HG03342 (cell line): ENCODE data around the gene OPCML.

ENCODE experiments used
- ATAC-seq: cut with Tn5 transposase; IDR thresholded peaks from one replicate; pipeline ENCODE4 v1.9.1; 2021; ENCODE audit warnings: mild to moderate bottlenecking, moderate library complexity; ENCODE audit not compliant: unreplicated experiment

The OPCML gene

DNA sequence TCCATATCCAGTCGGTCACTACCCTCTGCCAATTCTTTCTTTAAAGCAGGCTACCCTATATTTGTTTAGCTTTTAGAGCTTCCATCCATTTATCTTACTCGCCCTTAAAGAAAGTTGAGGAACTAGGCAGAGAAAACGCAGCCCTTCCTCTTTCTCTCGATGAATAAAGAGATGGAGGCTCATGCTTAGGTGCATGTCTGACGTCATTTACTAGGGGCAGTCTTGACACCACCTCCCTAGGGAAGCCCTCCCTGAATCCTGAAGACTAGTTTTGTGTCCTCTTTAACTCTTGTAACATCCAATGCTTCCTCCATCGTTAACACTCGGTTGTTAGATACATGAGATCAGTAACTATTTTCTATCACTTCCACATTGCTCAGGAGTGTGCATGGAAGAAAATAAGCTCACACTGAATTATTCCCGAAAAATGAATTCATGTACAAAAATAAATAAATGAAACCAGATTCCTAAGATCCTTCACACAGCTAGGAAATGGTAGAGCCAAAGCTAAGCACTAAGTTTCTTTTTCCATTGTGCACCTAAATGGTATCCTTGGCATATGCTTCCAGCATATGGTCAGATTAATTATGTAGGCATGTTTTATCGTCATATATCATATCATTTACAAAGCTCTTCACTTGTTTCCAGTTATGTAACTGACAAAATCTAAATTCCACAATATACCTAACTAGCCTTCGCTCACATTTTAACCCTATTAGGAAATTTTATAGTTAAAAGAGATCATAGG is 291.2 kb downstream of the OPCML start:
- ATAC-seq, result no peak

DNA sequence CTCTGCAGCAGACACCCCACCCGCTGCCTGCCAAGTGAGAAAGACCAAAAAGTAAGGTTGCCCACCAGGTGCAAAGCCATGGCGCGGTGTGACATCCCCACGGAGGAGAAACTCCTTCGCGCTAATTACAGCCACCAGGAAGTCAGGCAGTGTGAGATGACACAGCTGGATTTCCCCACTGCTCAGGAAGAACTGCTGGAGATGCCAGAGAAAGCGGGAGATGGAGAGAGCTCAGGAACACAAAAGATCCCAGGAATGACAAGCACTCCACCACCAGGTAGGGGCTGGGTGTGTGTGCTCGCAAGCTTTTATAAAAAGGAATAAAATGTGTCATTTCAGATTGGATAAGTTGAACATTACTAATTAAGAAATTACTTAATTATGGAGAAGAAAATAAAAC is 292.7 kb downstream of the OPCML start:
- no peak for ATAC-seq

DNA sequence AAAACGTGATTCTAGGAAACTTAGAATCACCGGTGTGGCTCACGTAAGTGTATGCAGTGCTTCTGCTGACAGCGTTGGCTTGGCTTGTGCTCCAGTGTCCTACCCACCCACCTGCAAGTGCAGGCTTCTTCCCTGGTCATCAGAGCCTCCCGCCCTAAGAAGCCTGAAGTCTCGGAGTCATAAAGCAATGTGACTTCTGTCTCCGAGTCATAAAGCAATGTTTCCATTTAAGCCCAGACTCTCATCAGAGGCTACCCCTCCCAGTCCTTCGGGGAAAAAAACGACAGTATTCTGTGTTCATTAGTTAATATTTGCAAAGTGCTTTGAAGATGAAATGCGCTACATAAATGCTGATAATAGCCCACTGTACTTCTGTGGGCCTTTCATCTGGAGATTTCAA is 293.8 kb downstream of the OPCML start:
- ATAC-seq, result no peak

DNA sequence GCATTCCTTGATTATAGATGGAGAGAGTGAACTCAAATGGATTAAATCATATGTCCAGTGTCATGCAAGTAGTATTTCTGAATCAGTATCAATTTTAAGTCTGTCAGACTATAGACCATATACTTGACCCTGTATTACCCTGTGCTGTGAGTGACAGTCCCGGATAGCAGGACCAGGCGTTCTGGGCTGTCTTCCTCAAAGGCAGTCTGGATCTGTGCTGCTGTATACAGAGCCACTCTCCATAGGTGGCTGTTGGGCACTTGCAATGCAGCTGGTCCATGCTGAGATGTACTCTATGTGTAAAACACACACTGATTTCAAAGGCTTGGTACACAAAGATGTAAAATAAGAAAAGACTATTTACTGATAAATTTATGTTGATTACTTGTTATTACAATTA is 294.3 kb downstream of the OPCML start:
- ATAC-seq, result no peak

DNA sequence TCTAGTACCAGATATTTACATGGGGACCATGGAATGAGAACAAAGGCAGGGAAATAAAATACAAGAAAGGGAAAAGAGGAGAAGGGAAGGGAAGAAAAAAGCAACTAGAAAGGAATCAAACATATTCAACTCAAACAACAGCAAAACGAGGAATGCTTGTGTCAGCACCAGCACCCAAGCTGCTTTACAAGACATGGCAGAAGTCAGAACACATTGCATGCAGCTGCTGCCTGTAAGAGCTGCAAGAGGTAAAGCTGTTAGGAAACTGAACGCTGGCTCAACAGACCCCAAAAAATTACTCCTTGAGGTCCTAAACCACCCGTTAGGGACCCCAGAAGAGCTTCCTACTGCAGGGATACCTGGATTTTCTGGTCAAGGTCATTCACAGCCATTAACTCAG is 296.9 kb downstream of the OPCML start:
- no peak for ATAC-seq

DNA sequence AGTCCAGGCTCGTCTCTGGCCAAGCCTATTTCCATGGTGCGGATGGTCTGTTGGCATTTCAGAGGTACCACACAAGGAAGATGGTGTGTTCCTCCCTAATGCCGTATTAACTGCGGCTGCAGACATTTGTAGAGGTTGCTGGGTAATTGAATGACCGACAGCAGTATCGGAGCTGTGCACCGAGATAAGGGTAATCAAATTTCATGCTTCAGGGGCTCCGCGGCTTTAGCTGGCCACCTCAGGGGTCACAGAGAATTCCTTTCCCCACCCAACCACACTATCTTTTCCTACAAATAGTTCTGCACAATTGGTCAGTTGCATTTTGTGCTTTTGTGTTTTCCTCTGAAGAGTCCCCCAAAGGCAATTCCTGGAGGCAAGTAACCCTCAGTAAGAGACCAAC is 297.4 kb downstream of the OPCML start:
- no peak for ATAC-seq

DNA sequence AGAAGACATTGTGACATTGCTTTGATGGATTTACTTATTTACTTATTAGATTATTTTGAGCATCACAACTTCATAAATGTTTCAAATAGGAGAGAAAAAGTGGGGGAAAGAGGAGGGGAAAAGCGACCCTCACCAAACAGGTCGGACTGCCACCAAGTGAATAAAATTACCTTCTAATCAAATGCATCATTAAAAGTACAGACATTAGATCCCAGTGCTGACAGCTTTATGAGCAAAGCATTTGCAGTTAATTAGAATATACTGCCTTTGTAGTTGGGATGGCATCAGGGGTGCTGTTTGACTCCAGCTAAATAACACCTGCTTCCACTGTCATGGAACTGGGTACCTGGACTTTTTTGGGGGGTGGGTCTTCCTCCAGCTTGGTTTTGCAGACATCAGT is 299.6 kb downstream of the OPCML start:
- no peak for ATAC-seq

DNA sequence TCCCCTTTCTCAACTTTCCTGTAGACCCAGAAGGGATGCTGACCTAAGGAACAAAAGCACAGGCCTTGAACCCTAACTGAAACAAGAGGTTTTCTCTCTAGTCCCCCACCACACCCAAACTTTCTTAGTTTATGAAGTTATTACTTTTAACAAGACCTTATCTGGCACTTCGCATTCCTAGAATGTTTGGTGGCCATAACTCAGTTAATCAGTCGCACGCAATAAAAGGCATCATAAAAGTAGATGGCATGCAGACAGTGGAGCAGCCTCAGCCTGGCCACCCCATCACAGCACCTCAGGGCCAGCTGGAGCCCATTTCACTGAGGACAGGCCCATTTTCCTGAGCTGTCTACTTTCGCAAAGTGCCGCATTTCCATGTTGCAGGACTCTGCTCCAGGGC is 301.9 kb downstream of the OPCML start:
- ATAC-seq, result no peak

DNA sequence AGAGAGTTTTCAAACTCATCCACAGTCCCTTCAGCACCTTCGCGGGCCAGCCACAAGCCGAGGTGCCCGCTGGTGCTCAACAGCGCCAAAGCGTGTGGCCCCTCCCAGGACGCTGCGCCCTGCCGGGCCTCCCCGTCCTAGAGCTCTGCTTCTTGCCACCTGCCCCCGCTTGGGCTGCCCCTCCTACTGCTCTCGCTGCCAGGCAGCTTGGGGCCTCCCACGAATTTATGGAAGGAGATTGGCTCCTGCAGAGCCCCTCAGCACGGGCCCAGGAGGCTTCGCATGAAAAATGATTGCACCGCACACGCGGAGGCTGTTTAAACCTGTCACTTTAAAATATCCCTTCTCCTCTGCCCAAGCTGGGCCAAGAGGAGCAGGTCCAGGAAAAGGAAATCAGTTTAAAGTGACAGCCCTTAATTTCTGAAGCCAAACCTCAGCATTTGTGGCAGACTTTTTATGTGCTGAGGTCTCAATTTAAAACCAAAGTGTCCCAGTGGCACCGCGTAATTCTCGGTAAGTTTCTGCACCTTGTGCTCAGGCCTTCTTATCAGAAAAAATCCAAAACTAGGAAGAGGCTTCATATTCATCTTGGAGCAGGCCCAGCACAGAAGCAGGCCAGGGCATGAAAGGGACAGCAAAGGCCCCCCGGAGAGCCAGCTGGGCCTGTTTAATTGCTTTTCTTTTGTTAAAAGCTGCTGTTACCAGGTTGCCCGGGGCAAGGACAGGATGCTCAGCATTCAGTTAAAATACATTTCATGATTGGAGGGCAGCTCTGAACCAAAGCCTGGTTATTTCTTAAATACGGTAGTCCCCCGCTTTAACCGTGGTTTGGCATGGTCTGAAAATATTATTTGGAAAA is 303.6 kb downstream of the OPCML start:
- ATAC-seq, result no peak

DNA sequence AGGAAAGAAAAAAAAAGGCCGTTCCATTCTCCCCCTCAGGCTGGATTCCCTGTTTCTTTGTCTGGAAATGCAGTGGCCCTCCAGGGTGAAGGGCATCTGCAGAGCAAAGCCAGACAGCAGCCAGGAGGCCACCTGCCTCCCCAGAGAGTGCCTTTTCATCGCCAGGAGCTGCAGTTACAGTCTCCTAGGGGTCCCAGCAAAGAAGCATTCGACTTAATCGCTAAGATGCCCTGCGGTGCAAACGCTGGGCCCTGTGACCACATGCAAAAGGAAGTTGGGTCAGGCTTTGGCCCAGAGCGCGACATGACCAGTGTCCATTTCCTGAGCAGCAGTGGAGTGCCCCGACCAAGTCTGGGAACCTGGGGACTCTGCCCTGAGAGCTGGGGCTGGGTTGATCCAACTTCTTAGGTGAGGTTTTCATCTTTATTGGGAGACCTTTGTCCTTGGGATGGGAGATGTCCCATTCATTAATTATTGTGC is 304.6 kb downstream of the OPCML start:
- ATAC-seq, result no peak

DNA sequence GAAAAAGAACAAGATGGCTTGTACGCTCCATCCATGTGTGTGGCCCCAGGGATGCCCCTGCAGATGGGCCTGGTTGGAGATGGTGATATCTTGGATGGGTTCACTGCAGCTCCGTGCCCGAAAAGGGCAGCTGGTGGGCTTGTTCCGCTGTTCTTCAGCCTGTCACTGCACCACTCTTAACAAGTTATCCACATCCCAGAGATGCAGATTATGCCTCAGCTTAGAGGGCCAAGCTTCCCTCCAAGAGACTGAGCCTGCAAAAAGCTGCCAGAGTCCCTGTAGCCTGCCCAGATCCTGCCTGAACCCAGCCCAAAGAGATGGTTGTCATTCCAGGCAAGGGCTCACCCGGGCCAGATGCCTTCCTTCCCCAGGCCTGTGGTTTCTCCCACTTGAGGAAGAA is 308.0 kb downstream of the OPCML start:
- no peak for ATAC-seq

DNA sequence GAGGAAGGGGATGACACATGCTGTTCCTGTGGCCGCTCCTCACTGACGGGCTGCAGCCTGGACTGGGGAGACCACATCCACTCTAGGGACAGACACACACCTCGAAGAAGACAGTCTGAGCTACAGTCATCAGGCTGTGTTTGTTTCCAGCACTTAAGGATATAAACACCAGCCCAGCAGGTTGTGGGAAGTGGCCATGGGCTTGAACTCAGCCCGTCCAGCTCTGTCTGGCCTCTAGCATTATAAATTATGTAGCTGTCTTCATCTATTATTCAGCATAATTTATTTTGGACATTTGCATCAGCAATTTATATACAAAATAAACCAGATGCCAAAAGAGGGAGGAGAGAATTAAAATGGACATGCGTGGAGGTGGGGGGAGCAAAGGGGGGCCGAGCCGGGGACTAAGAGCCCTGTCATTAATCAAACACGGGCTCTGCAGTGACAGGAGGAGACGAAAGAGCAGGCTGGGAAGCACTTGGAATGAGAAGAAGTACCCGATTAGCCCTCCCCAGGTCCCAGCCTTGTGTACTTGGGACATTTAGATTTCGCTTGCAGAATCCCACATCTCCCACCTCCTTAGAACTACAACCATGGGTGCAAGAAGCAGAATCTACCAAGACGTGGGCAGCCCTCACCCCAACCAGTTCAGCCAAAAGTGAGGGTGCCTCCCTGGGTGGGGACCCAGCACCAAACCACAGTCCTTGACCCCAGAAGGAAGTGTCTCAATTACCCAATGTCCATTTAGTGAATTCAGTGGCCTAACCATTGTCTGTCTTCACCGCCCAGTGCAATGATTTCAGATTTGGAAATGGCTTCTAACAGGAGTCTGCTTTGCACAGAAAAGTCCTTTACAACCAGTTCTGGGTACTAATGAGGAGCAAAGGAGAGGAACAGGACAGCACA is 309.6 kb downstream of the OPCML start:
- ATAC-seq, result no peak

DNA sequence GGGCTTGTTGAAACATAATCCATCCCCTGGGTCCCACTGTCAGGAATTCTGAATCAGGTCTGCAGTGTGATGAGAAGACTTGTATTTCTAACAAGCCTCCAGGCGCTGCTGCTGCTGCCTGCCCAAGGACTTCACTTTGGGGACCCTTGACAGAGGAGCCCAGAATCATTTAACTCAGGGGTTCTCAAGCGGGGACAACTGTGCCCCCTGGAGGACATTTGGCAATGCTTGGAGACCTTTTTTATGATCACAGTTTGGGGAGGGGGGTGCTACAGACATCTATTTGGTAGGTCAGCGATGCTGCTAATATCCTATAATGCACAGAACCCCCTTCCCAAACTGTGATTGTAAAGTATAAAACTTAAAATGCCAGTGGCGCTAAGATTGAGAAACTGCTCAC is 312.8 kb downstream of the OPCML start:
- ATAC-seq, result no peak

DNA sequence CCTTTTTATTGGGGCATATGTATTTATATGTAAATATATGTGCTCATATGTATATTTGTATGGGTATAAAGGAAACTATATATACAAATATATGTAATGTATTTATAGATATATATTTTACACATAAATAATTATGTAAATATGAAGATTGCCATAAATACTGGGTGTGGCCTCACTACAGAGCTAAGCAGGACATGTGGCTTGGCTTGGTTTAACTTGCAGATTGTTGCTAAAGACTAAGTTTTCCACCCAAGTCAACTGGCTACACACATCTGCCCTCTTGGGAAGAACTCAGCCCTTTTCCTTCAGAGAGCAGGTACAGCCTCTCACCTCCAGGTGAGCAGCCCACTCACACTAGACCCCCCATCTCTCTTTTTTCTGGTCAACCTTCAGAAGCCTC is 315.5 kb downstream of the OPCML start:
- no peak for ATAC-seq

DNA sequence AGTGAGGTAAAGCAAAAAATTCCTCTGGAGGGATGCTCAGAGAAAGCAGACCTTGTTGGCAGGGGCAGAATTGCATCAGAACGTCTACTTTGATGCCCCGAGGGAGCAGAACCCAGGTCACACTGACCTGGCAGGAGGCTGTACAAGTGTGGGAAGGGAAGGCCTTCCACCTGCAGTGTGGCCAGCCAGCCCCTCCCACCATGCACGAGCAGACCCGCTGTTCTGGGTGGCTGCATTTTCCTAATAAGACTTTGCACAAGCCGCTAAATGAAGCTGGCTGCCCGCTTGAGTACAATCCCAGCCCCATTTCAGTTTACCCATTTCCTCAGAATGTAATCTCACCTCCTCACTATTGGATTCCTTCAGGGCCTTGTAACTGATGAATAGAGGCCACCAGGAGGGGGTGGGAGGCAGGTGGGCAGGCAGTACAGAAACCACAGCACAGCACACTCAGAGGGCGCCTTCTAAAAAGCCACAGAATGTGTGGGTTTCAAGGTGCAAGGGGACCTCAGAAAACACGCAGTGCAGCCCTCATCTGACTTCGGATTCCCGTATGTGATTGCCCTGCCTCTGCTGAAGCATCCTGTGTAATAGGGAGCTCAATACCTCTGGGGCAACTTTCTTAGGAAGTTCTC is 316.6 kb downstream of the OPCML start:
- ATAC-seq, result no peak

DNA sequence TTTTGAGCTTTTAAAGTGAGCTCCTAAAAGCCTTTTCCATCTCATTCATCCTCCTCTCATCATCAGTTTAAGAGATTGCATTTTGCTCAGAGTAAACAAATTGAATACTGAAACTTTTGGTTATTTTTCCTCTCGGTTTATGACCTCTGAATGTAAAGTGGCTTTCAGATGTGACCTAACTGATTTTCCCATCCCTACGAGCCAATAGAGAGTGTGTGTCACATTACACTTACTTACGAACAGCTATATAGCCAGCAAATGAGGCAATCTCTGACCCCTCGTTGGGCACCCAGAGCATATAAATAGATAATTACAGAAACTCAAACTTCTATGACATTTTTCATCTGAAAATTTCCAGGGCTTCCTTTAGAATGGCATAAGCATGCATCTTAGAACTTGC is 317.7 kb downstream of the OPCML start:
- ATAC-seq, result no peak

DNA sequence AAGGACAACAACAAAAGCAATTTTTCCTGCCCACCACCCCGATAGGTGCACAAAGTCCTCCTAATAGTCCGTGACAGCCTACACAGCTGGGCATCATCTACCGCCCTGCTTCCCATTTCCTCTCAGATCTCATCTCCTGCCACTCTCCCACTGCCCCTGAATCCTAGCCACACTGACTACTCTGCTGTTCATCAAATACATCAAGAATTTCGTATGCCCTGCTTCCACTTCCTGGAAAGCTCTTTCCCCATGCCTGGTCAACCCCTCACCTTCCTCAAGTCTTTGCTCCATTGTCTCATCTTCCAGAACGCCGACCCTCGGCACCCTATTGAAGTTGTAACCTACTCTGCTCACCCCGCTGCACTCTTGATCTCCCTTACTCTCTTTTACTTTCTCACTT is 320.1 kb downstream of the OPCML start:
- ATAC-seq, result no peak

DNA sequence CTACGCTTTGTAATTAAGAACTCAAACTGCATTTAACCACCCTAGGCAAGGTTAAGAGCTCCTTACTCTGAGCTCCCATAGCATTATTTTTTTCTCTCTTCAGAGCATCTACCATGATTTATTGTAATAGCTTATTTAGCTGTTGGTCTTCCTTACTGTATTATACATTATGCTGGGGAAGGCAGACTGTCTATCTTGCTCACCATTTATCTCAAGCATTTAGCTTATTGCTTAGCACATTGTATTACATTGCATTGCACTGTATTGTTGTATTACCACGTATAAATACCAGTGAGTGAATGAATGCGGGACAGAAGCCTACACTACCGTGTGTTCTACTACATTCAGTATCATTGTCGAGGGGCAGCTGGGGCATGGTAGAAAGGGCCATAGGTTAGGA is 324.3 kb downstream of the OPCML start:
- no peak for ATAC-seq

DNA sequence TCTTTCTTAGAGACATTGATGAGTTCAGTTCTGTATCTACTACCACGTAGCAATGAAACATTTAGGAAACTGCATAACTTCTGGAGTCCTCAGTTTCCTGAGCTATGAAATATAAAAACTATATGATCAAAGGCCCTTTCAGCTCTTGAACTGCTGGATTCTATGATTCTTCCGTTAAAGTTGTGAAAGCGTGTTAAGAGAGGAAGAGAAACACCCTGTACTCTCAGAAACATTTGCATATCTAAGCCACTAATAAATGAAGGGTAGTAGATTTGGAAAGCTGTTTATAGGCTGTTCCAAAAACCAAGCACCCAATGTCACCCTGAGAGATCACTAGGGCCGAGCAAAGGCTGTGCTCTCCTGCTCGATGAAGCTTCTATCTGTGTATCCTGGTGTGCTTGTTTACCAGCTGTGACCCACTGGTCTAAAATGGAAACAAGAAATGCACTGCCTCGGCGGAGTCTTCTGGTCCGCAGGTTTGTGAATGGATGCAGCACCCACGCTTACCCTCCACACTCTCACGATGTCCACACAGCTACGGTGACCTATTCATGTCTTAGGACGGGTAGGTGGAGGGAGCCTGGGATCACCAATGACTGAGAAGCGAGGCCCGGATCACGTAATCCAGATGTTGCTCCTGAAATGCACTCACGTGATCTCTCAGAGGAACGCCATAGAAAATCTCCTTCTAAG is 325.8 kb downstream of the OPCML start:
- ATAC-seq, result no peak

DNA sequence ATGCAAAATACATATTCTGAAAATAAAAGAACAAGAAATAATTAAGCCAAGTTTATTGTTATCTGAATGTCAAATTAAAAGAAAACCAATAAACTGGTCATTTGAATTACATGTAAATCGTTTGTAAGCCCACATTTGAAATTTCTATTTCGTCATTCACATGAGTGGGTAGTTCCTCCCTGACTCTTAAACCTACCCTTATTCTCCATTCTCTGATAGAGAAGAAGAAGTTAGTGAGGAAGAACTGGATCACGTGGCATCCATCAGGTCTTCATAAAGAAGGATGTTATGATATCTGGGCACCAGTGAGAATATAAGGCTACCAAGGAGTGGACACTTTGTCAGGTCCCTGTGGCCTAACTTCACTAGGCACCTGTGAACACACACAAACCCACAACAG is 328.1 kb downstream of the OPCML start:
- ATAC-seq, result no peak
